Urinary bladder (tissue), 4 donors: ENCODE results near the gene TBC1D22A. TPM values are rescaled to one million over a fixed set of nuclear protein-coding genes. Genes with fewer than 3 reads are reported as not detected.

ENCODE experiments used
- DNase-seq: peaks from one replicate; pipeline ENCODE4 v3.0.0-alpha.2; 2015; ENCODE audit errors: extremely low spot score
- H3K27ac ChIP-seq: one replicate; pipeline ENCODE4 v1.5.1; 2013; ENCODE audit warnings: low read depth, mild to moderate bottlenecking, moderate library complexity
- H3K36me3 ChIP-seq: one replicate; pipeline ENCODE4 v1.6.1; 2013; ENCODE audit warnings: mild to moderate bottlenecking, moderate library complexity; ENCODE audit not compliant: insufficient read depth
- H3K4me1 ChIP-seq: one replicate; pipeline ENCODE4 v1.6.1; 2013; ENCODE audit warnings: mild to moderate bottlenecking, moderate library complexity; ENCODE audit not compliant: insufficient read depth
- H3K4me3 ChIP-seq: one replicate; pipeline ENCODE4 v1.5.1; 2013; ENCODE audit warnings: low read depth, low read length
- WGBS: extraction: QIAGEN DNeasy Blood & Tissue Kit; methylation state at CpG from one replicate; pipeline ENCODE4 v1.1.7; 2013; 5-methylcytosine and 5-hydroxymethylcytosine counted together
- polyA plus RNA-seq: library from polyadenylated mRNA; stranded (reverse); fragments of 200-250 nt; gene quantifications from one replicate; pipeline ENCODE4 v1.2.3, GENCODE V29; 2013
- total RNA-seq: library from RNA; depleted of rRNA; stranded (reverse); fragments of >200 nt; gene quantifications from one replicate; pipeline ENCODE4 v1.2.3, GENCODE V29; 2014
- donor health status: healthy with polysubstance abuse.
- donor health status: healthy.

Gene TBC1D22A
- total and polyA plus RNA-seq, 2 donors: 7.7 to 19.1 TPM

- H3K27ac ChIP-seq: no peak overlapping the region
- 94% methylated on average over 16 of the region's 16 CpGs for WGBS
- no peak for DNase-seq
- H3K4me1 ChIP-seq: no peaks in the 10 kb centered on the region
- H3K36me3 ChIP-seq: no peaks in the 10 kb centered on the region
- H3K4me3 ChIP-seq: no peak overlapping the region
These were observed 361.5 kb downstream of the TBC1D22A start for GRCh38 chr22:47123827-47124442.

- no peaks in the 10 kb centered on the region for H3K4me1 ChIP-seq
- DNase-seq: no peak
- H3K27ac ChIP-seq: no peak overlapping the region
These were observed 362.0 kb downstream of the TBC1D22A start for GRCh38 chr22:47124451-47124881.

GRCh38 chr22:47124961-47125360 lies 362.5 kb downstream of the TBC1D22A start:
- no peaks in the 10 kb centered on the region for H3K4me1 ChIP-seq
- H3K27ac ChIP-seq: no peak overlapping the region
- DNase-seq: no peak
- H3K36me3 ChIP-seq: no peaks in the 10 kb centered on the region
- WGBS: 87% methylated on average over 14 of the region's 14 CpGs
- no peak overlapping the region for H3K4me3 ChIP-seq

More at GRCh38 chr22:47124451-47124881, 362.0 kb downstream of the TBC1D22A start:
- 93% methylated on average over 15 of the region's 15 CpGs for WGBS
- no peaks in the 10 kb centered on the region for H3K36me3 ChIP-seq
- no peak overlapping the region for H3K4me3 ChIP-seq

DNA sequence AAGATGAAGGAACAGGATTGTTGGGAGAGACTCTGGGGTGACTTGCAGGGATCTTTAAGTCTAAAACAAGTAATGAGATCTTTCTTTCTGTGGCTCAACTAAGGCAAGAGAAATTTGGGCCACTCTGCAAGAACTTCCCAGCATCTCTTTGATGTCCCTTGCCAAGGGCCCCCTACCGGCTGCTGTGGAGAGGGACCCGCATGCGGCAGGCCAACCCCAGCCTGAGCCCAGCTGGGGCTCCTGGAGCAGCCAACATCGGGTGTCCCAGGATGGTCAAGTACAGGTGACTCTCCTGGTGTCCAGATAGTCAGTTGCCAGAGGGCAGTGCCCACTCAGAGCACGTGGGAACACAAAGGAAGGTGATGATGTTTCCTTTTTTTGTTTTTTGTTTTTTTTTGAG lies 363.2 kb downstream of the TBC1D22A start:
- H3K4me3 ChIP-seq: no peak overlapping the region
- DNase-seq: no peak
- 83% methylated on average over 5 of the region's 5 CpGs for WGBS
- H3K27ac ChIP-seq: no peak overlapping the region
- no peaks in the 10 kb centered on the region for H3K4me1 ChIP-seq
- H3K36me3 ChIP-seq: no peaks in the 10 kb centered on the region

- 91% methylated on average over 10 of the region's 10 CpGs for WGBS
- Histone ChIP-seq H3K4me1 (no peaks in the 10 kb centered on the region), H3K4me3 (no peak overlapping the region), H3K36me3 (no peaks in the 10 kb centered on the region), H3K27ac (no peak overlapping the region)
- no peak for DNase-seq
These were observed 363.9 kb downstream of the TBC1D22A start for GRCh38 chr22:47126344-47126811.

GRCh38 chr22:47127441-47127871 lies 365.0 kb downstream of the TBC1D22A start:
- H3K4me1 ChIP-seq: no peaks in the 10 kb centered on the region

GRCh38 chr22:47128216-47128615 lies 365.8 kb downstream of the TBC1D22A start:
- no peak overlapping the region for H3K4me3 ChIP-seq
- H3K36me3 ChIP-seq: no peaks in the 10 kb centered on the region
- DNase-seq: no peak
- no peaks in the 10 kb centered on the region for H3K4me1 ChIP-seq
- 91% methylated on average over 6 of the region's 7 CpGs for WGBS
- H3K27ac ChIP-seq: no peak overlapping the region

More at GRCh38 chr22:47127441-47127871, 365.0 kb downstream of the TBC1D22A start:
- DNase-seq: no peak
- 94% methylated on average over 15 of the region's 15 CpGs for WGBS
- no peak overlapping the region for H3K27ac ChIP-seq
- no peaks in the 10 kb centered on the region for H3K36me3 ChIP-seq
- H3K4me3 ChIP-seq: no peak overlapping the region

DNA sequence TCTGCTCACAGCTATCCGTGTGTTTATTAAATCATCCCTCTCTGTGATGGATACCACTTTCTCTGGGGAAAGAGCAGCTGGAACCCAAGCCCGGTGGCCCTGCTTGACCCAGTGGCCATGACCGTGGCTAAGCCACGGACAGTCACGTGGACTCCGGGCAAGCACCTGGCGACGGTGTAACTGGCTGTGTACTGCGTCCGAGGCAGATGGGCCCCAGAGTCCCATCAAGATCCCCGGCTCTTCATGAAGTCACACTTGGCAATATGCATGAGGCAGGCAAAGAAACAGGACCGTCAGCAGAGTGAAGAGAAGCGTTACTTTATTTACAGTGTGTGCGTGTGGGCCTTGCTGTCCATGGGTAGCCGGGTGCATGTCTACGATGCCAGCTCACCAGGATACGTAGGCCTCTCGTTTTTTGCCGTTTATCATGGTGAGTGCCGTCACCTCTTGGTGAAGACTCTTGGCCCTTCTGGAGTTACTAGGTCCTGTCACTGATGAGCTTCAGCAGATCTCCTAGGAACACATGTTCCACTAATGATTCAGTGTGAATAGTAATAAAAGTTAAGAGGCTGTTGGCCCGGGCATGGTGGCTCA lies 366.3 kb downstream of the TBC1D22A start:
- Histone ChIP-seq H3K4me1 (no peaks in the 10 kb centered on the region), H3K27ac (no peak overlapping the region), H3K4me3 (no peak overlapping the region), H3K36me3 (no peaks in the 10 kb centered on the region)
- 95% methylated on average over 21 of the region's 21 CpGs for WGBS
- no peak for DNase-seq

DNA sequence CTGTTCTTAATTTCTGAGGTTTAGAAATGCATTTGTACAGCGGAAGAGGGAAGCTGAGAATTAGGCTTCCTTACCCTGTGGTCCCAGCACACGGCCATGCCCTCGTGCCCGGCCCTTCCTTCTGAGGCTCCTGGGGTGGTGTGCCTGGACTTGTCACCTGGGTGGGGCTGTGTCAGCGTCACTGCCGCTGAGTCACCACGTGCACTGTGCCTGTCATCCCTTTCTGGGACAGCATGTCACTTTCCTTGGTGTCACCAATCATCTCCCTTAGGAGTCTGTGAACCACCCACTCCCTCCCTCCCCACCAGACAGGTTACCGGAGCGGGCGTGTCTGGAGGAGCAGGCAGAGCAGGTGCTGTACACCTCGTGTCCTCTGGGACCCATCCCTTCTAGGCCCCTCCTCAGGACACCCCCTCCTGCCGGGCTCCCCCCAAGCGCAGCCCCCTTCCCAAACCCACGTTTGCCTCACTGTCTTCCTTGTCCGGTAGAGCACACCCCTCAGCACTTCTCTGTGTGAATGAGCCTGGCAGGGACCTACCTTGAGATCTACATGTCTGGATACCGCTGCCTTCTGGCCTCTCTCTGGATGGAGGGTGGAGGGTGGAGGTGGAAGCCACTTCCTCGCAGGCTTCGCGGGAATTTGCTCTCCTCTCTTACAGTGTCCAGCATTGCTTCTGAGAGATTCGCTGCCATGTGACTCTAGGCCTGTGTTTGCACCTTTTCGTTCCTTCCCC lies 367.6 kb downstream of the TBC1D22A start:
- Histone ChIP-seq H3K36me3 (no peaks in the 10 kb centered on the region), H3K4me1 (no peaks in the 10 kb centered on the region), H3K27ac (no peak overlapping the region), H3K4me3 (no peak overlapping the region)
- WGBS: 86% methylated on average over 21 of the region's 21 CpGs
- DNase-seq: peak; percentile 68

DNA sequence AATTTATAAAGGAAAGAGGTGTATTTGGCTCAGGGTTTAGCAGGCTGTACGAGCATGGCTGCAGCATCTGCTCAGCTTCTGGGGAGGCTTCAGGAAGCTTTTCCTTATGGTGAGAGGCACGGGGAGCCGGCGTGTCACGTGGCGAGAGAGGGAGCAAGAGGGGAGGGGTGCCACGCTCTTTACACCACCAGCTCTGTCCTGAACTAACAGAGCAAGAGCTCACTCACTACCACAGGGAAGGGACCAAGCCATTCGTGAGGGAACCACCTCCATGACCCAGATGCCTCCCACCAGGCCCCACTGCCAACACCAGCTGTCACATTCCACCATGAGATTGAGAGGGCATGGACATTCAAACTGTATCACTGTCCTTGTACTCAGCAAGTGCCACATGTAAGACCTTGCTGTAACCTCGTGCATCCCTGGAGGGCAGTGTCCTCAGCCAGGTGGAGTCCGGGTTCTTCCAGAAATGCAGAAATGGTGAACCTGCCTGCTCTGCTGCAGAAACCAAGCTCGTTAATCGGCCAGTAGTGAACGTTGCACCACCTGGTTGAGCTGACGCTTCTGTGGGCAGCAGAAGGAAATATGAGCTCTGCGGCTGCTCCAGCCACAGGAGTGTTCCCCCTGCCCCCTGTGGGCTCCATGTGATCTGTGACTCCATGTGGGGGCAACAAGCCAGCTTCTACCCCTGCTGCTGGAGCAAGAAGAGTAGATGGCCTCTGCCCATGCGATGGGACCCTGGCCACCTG lies 368.6 kb downstream of the TBC1D22A start:
- H3K36me3 ChIP-seq: no peaks in the 10 kb centered on the region
- no peaks in the 10 kb centered on the region for H3K4me1 ChIP-seq
- no peak overlapping the region for H3K27ac ChIP-seq
- no peak overlapping the region for H3K4me3 ChIP-seq
- no peak for DNase-seq
- WGBS: 93% methylated on average over 16 of the region's 16 CpGs

- H3K27ac ChIP-seq: no peak overlapping the region
- WGBS: 93% methylated on average over 21 of the region's 21 CpGs
- no peak for DNase-seq
- H3K4me1 ChIP-seq: no peaks in the 10 kb centered on the region
- H3K36me3 ChIP-seq: no peaks in the 10 kb centered on the region
- no peak overlapping the region for H3K4me3 ChIP-seq
These were observed 369.4 kb downstream of the TBC1D22A start for GRCh38 chr22:47131632-47132427.

DNA sequence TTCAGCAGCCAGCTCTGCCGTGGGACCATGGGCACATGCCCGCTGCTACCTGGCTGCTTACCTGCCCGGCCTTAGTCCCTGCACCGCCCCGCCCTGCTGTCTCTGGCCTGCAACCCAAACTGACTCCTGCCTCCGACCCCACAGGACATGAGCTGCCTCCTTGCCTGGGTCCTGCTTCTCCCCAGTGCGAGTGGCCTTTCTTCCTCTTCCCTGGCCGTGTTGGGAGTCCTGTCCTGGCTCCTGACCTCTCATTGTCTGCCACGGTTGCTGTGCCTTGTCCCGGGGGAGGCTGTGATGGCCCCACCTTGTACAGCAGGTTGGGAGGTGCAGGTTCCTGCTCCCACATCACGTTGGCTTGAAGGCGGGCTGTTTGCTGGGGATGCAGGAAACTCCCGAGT lies 370.0 kb downstream of the TBC1D22A start:
- H3K27ac ChIP-seq: no peak overlapping the region
- H3K4me1 ChIP-seq: no peaks in the 10 kb centered on the region
- WGBS: 79% methylated on average over 13 of the region's 13 CpGs
- no peak overlapping the region for H3K4me3 ChIP-seq
- H3K36me3 ChIP-seq: no peaks in the 10 kb centered on the region
- DNase-seq: no peak
